Measurements from ENCODE around the gene SPNS3. TPM values are rescaled to one million over a fixed set of nuclear protein-coding genes. Genes with fewer than 3 reads are reported as not detected.

The SPNS3 gene
- total RNA-seq, 3 donors from 2014 or later: 4.1 to 8.8 (median 6.1) TPM

DNA sequence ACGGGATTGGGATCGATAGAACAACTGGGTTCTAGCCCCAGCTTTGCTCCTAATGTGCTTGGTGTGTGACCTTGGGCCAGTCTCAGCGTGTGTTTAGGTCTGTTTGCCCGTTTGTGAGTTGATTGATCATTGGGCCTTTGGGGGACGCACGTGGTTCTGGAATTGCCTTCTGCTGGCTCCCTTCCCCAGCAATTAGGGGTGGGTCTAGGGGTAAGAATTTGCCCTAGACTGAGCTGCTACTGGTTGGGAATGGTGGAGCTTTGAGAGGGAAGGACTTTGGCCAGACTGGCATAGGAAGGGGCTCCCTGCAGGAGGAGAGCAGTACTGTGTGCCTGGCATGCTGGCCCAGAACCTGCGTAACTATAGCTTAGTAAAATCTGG, 66.4 kb downstream of the SPNS3 start:
- no peaks in the 10 kb centered on the region for H3K9me3 Mint-ChIP-seq
- peaks cover 38% of the 10 kb centered on the region for H3K27me3 Mint-ChIP-seq (ENCODE audit: low read depth)
- H3K4me3 Mint-ChIP-seq: peak overlapping the region; percentile 77
- no peaks in the 10 kb centered on the region for H3K36me3 Mint-ChIP-seq (ENCODE audit: insufficient read depth)
- ATAC-seq (no peak), DNase-seq (no peak)
- H3K4me1 Mint-ChIP-seq (ENCODE audit: low read depth): peaks cover 29% of the 10 kb centered on the region

DNA sequence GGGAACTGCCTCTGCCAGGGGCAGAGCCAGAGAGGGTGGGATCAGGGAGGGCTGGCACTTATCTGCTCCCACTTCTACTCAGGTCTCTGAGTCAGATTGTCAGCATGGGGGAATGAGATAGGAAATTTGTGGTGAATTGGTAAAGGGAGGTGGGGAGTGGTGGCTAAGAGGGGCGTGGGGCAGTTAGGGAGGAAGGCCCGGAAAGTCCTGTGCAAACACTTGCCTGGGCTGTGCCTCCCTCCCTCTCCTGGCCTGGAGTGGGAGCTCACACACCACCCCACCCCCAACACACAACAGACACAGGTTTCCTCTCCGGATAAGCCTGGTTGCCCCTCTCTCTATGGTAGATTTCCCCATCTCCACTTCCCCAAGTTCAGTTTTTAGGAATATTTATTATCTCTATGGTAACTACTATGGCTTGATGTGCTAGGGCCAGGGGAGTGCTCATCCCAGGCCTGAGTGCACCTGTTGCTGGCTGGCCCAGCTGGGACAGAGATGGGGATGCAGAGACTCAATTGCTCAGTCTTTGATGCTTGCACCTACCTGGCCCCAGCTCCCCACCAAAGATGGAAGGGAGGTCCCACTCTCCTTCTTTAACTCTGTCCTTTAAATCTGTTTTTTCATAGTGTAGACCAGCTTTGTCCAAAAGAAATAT, 67.7 kb downstream of the SPNS3 start:
- peaks cover 38% of the 10 kb centered on the region for H3K27me3 Mint-ChIP-seq (ENCODE audit: low read depth)
- DNase-seq (no peak), ATAC-seq (no peak)
- no peak overlapping the region for H3K4me3 Mint-ChIP-seq
- H3K9me3 Mint-ChIP-seq: no peaks in the 10 kb centered on the region
- no peaks in the 10 kb centered on the region for H3K36me3 Mint-ChIP-seq (ENCODE audit: insufficient read depth)
- H3K4me1 Mint-ChIP-seq (ENCODE audit: low read depth): peaks cover 29% of the 10 kb centered on the region

DNA sequence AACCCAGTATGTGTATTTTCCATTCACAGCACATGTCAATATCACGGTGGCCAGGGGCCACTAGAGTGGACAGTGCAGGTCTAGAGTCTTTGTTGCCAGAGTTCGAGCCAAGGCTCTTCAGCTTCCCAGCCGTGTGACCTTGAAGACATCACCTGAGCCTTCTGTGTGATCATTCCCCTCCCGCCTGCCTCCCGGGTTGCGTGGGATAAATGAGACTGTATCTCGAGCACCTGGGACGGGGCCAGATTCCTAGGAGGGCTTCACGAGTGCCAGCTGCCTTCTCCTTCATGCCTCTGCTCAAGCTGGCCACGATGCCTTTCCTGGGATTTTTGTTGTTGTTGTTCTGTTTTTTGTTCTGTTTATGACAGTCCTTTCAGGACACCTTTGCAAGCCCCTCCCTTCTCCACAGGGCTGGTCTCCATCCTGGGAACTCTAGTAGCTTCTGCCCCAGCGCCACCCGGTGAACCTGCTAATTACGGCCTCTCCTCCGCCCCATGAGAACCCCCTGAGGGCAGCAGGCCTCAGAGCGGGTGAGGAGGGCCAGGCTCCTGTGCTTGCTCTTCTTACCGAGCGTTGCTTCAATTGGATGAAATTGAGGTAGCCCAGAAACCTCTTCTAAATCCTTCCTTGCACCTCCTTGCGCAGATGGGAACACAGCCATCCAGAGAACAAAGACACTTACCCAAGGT, 68.9 kb downstream of the SPNS3 start:
- Mint-ChIP-seq H3K4me1 (ENCODE audit: low read depth) (peaks cover 29% of the 10 kb centered on the region), H3K27me3 (ENCODE audit: low read depth) (peaks cover 38% of the 10 kb centered on the region), H3K36me3 (ENCODE audit: insufficient read depth) (no peaks in the 10 kb centered on the region), H3K9me3 (no peaks in the 10 kb centered on the region), H3K4me3 (no peak overlapping the region)
- no peak for ATAC-seq
- DNase-seq: no peak

DNA sequence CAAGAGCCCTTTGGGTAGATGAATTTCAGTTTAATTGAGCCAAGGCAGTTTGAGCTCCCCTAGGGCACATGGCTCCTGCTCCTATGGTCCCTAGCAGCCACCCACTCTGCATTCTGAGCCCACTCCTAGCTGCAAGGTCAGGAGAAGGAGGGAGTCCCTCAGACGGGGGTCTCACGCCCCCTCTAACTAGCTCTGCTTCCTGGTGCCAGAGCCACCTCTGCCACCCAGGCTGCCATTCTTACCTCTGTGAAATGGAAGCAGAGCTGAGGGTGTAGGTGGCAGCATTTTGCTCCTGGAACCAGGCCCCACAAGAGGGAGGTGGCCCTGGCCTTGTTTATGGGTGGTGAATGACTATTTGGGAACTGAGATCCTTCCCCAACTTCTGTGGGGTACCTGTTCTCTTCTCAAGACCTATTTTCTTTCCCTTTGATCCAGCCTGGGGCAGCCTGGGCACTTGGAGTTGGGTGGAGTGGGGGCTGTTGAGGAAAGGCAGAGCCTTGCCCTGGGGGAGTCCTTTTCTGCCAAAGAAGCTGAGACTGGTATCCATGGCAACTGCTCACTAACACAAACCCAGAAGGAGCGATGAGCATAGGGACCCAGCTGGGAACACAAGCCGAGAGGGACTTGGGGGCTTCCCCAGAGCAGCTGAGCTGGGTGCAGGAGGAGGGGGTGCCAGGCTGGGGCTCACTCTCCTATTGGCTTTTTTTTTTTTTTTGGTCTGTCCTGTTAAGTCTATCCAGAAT, 69.7 kb downstream of the SPNS3 start:
- Mint-ChIP-seq H3K4me3 (no peak overlapping the region), H3K9me3 (no peaks in the 10 kb centered on the region), H3K4me1 (ENCODE audit: low read depth) (peaks cover 31% of the 10 kb centered on the region), H3K27me3 (ENCODE audit: low read depth) (peaks cover 38% of the 10 kb centered on the region), H3K36me3 (ENCODE audit: insufficient read depth) (no peaks in the 10 kb centered on the region)
- DNase-seq (no peak), ATAC-seq (no peak)

DNA sequence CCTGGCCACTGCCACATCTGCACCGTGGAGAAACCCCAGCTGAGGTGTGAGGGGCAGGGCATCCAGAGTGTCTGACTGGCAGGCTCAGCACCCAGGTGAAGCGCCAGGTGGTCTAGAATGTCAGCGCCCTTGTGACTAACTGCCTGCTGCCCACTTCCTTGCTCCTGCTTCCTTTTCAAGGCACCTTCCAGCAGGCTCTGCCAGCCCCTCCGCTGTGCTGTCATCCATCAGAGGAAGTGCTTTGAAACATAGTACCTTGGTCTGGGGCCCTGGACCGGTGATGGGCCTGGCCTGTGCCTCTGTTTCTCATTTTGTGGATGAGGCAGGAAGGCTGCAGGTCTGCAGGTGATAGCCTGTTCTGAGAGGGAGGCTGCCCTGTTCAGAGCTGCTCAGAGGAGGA, 70.4 kb downstream of the SPNS3 start:
- Mint-ChIP-seq H3K36me3 (ENCODE audit: insufficient read depth) (no peaks in the 10 kb centered on the region), H3K4me3 (no peak overlapping the region), H3K27me3 (ENCODE audit: low read depth) (peaks cover 38% of the 10 kb centered on the region), H3K9me3 (no peaks in the 10 kb centered on the region), H3K4me1 (ENCODE audit: low read depth) (peaks cover 38% of the 10 kb centered on the region)
- no peak for DNase-seq
- ATAC-seq: peak in 1 of 2 donors; percentile 13

DNA sequence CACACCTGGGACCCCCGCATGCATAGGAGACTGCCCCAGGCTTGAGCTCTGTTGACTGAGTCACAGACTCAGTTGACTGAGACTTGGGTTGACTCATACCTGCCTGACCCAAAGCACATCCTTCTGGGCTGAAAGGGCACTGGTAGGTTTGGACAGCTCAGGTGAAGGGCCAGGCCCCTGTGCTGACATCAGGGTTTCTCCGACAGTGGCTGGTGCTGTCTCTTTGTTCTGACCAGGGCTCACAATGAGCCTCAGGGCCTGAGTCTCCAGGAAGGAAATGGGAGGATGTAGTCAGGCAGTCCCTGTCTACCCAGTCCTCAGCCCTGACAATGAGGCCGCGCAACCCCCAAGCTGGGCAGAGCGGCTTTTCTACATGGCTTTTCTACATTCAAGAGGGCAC, 71.4 kb downstream of the SPNS3 start:
- no peak overlapping the region for H3K4me3 Mint-ChIP-seq
- DNase-seq: no peak
- peaks cover 37% of the 10 kb centered on the region for H3K4me1 Mint-ChIP-seq (ENCODE audit: low read depth)
- H3K27me3 Mint-ChIP-seq (ENCODE audit: low read depth): peaks cover 31% of the 10 kb centered on the region
- no peaks in the 10 kb centered on the region for H3K36me3 Mint-ChIP-seq (ENCODE audit: insufficient read depth)
- ATAC-seq: no peak
- no peaks in the 10 kb centered on the region for H3K9me3 Mint-ChIP-seq

DNA sequence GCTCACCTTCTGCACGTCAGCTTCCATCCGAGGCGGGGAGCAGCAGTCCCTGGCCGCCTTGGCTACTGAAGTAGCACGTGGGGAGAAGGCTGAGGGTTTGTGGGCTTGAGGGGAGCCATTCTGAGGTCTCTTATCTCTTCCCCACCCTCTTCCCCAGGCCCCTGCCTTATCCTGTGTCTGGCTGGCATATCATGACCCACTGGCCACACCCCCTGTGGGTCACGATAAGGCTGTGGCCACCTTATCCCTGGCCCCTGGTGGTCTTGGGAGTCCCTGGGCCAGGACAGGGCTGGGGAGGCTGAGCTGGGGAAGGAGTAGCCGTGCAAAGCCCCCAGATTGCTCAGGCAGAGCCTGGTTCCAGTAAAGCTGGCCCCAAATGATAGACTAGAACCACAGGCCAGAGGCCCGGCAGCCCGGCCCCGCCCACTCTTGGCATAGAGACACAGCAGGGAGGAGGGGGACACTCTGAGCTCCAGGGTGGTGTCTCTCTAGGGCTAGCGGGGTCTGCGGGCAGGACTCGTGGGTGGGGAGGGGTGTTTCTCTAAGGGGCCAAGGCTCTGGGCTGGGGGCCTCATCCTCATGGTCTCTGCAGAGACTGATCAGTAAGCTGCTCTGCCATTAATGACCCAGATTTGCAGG, 72.6 kb downstream of the SPNS3 start:
- Mint-ChIP-seq H3K4me1 (ENCODE audit: low read depth) (peaks cover 31% of the 10 kb centered on the region), H3K36me3 (ENCODE audit: insufficient read depth) (no peaks in the 10 kb centered on the region), H3K4me3 (no peak overlapping the region), H3K27me3 (ENCODE audit: low read depth) (peaks cover 22% of the 10 kb centered on the region), H3K9me3 (no peaks in the 10 kb centered on the region)
- DNase-seq: no peak
- no peak for ATAC-seq

DNA sequence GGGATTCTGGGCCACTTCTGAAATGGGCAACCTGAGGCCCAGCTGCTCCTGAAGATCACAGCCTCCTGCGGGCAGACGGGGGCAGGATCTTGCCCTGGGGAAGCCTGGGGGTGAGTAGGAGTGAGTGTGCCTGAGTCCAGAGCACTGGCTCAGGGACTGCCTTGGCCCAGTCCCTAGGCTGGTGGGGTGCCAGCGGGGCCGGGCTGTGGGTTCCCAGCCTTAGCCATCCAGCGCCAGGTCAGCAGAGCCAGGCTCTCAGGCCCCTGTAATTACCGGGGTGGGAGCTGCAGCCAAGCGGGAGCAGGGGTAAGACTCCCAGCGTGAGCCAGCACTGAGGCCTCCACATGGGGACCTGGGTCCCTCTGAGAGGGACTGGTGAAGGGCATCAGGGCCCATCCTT, 73.2 kb downstream of the SPNS3 start:
- Mint-ChIP-seq H3K27me3 (ENCODE audit: low read depth) (peaks cover 18% of the 10 kb centered on the region), H3K9me3 (no peaks in the 10 kb centered on the region), H3K4me1 (ENCODE audit: low read depth) (peaks cover 28% of the 10 kb centered on the region), H3K4me3 (no peak overlapping the region), H3K36me3 (ENCODE audit: insufficient read depth) (no peaks in the 10 kb centered on the region)
- DNase-seq (no peak), ATAC-seq (no peak)

DNA sequence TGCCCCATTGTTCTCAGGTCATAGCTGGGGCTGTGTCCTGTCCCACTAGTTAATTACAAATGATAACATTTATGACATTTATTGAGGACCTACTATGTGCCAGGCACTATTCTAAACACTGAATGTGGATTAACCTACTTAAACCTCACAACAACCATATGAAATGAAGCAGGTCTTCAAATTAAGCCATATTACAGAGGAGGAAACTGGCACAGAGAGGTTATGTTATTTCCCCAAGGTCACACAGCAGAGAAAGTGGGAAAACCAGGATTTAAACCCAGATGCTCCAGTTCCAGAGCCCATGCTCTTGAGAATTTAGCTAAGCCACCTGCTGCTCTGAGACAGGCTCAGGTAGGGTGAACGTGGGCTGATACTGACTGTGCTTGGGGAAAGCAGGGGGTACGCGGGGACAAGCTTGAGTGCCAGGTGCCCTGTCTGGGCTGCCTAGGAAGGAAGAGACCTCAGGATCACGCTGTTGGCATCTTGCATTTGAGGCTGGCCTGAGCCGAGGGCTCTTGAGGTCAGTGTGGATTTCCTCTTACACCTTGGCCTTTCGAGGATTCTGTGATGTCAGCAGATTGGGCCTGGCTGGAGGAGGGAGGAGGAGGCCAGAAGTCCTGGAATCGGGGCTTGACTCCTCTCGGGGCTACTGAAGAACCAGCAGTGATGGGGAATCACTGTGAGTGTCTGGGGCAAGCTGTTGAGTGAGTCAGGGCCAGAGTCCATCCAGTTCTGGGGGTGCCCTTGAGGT, 73.8 kb downstream of the SPNS3 start:
- peaks cover 28% of the 10 kb centered on the region for H3K4me1 Mint-ChIP-seq (ENCODE audit: low read depth)
- DNase-seq: no peak
- no peaks in the 10 kb centered on the region for H3K36me3 Mint-ChIP-seq (ENCODE audit: insufficient read depth)
- peaks cover 14% of the 10 kb centered on the region for H3K27me3 Mint-ChIP-seq (ENCODE audit: low read depth)
- H3K9me3 Mint-ChIP-seq: no peaks in the 10 kb centered on the region
- H3K4me3 Mint-ChIP-seq: no peak overlapping the region
- no peak for ATAC-seq

DNA sequence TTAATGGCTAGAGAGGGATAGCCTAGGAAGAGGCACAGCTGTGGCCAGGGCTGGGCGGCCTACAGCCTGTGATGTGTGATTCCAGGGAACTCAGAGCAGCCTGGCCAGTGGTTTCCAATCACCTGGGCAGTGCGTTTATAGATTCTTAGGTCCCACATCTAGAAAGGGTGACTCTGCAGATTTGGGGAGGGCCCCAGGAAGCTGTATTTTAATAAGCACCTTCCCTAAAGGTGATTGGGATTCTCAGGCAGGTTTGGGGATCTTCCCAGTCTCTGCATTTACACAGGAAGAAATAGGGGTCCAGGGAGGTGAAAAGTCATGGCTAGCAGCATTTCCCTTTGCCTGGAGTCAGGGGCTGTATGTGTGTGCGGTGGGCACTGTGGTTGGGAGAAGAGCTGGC, 74.5 kb downstream of the SPNS3 start:
- H3K27me3 Mint-ChIP-seq (ENCODE audit: low read depth): peaks cover 8% of the 10 kb centered on the region
- peaks cover 28% of the 10 kb centered on the region for H3K4me1 Mint-ChIP-seq (ENCODE audit: low read depth)
- DNase-seq (no peak), ATAC-seq (no peak)
- no peak overlapping the region for H3K4me3 Mint-ChIP-seq
- H3K9me3 Mint-ChIP-seq: no peaks in the 10 kb centered on the region
- H3K36me3 Mint-ChIP-seq (ENCODE audit: insufficient read depth): no peaks in the 10 kb centered on the region

DNA sequence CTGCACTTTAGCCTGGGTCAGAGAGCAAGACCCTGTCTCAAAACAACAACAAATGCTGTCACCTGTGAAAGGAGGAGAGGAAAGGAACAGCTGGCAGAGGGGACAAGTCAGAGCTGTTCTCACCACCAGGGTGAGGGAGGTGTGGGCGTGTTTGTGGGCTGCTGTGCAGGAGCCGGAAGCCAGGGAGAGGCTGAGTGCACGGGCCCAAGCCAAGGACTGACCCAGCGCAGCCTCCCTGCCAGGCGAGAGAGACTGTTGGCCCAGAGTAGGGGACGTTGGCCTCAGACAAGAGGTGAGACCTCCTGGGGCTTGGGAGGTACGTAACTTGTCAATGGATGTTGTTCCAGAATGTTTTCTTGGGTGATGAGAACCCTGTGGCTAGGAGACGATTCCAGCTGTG, 75.7 kb downstream of the SPNS3 start:
- Mint-ChIP-seq H3K27me3 (ENCODE audit: low read depth) (peaks cover 4% of the 10 kb centered on the region), H3K4me3 (no peak overlapping the region), H3K36me3 (ENCODE audit: insufficient read depth) (no peaks in the 10 kb centered on the region), H3K4me1 (ENCODE audit: low read depth) (peaks cover 22% of the 10 kb centered on the region), H3K9me3 (no peaks in the 10 kb centered on the region)
- ATAC-seq: peak; percentile 58 to 77
- no peak for DNase-seq

DNA sequence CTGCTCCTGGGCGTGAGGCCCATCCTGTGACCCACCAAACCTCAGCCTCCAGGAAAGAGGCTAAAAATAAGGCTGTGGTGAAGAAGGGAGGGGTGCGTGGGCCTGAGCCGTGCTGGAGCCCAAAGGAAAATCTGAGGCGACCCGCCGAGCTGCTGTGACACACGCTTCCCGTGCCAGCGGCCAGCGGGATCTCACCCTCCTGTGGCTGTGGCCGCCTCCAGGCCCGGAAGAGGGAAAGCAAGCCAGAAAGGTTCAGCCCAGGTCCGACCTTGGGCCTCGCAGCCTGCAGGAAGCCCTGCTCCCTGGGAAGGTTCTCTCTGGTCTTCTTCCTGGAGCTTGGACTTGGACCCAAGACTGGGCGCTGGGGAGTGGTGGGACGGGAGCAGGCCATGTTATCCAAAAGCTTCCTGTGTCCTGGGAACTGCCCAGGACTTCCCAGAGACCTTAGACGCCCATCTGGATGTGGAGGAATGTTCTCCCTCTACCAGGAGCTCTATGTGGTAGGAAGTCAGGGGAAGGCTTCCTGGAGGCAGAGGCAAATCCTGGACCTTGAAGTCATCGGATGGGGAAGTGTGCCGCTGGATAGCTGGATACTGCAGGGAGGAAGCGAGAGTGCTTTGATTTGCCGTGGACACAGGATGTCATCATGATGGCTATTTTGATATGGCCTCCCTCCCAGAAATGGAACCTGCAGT, 76.3 kb downstream of the SPNS3 start:
- Mint-ChIP-seq H3K4me1 (ENCODE audit: low read depth) (peaks cover 15% of the 10 kb centered on the region), H3K4me3 (no peak overlapping the region), H3K9me3 (no peaks in the 10 kb centered on the region), H3K27me3 (ENCODE audit: low read depth) (peaks cover under 1% of the 10 kb centered on the region), H3K36me3 (ENCODE audit: insufficient read depth) (no peaks in the 10 kb centered on the region)
- ATAC-seq (no peak), DNase-seq (no peak)

DNA sequence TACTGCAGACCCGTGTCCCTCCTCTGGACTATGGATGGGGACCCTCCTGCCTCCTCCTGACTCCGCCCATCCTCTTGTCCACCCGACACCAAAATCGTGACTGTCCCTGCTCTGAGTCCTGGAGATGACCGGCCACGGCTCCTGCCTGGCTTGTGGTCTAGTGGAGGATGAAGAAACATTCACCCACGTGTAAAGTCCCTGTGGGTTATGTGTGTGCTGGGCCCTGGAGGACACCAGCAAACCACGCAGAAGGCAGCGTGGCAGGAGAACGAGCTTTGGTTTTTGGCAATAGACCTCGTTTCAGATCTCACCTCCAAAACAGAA, 76.8 kb downstream of the SPNS3 start:
- Mint-ChIP-seq H3K27me3 (ENCODE audit: low read depth) (no peaks in the 10 kb centered on the region), H3K4me3 (no peak overlapping the region), H3K36me3 (ENCODE audit: insufficient read depth) (no peaks in the 10 kb centered on the region), H3K4me1 (ENCODE audit: low read depth) (peaks cover 15% of the 10 kb centered on the region), H3K9me3 (no peaks in the 10 kb centered on the region)
- DNase-seq: no peak
- ATAC-seq: no peak
